ENCODE data around the gene MTTP. TPM values are rescaled to one million over a fixed set of nuclear protein-coding genes. Genes with fewer than 3 reads are reported as not detected.

The MTTP gene
- total and polyA plus RNA-seq, 2 donors (not counting 1 experiment from before 2014, with no cell fraction given): 0.03 to 0.83 TPM

DNA sequence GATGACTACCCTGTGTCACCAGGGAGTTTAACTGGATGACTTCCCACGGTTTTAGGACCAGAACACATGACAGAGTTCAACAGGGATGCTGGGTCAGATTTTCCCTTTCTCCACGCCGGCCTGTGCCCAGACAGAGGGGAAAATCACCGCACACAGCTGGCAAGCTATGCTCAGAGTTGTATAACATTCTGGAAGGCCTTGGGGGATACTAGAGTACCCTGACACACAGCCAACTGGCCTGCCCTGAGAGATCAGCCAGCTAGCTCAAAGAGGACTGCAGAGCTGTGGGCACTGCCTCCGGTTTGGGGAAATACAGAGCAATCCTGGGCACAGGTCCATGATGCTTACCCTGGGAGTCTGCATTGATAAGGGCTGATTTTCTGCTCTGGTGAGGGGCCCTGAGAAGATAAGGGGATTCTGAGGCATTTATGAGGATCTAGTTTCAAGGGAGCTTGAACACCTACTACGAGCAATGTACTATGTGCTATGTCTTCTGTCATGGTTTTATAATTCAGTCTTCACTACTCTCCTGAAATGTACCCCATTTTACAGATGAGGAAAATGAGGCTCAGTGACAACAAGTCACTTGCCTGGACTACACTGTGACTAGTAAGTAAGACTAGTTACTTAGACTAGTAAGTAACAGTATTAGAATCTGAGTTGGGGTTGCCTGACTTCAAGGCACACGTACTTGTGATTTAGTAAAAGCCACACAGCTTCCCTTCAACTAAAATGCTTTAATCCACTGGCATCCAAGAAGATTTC lies 68.3 kb downstream of the MTTP start:
- H3K27ac ChIP-seq (ENCODE audit: insufficient read depth, low read length): no peak overlapping the region
- no peaks in the 10 kb centered on the region for H3K79me2 ChIP-seq (ENCODE audit: control insufficient read depth, insufficient read depth, low read length)
- no peak for DNase-seq (ENCODE audit: low read depth in 2 of 2)
- no peak overlapping the region for H3K4me3 ChIP-seq (replicated peaks in 1 of 4; ENCODE audit: control extremely low read depth in 1 of 4, insufficient read depth in 1 of 4, low read depth in 3 of 4, low read length in 4 of 4)
- H3K4me1 ChIP-seq (ENCODE audit: control insufficient read depth, extremely low read depth, insufficient read depth, low read length): no peaks in the 10 kb centered on the region
- H3K27me3 ChIP-seq (ENCODE audit: control insufficient read depth, insufficient read depth, low read length): no peaks in the 10 kb centered on the region
- no peak overlapping the region for H3K4me2 ChIP-seq (ENCODE audit: extremely low read depth, insufficient read depth, low read length)
- H3K9ac ChIP-seq (ENCODE audit: insufficient read depth, low read length): no peak overlapping the region
- H3K36me3 ChIP-seq (ENCODE audit: control insufficient read depth, insufficient read depth, low read length): no peaks in the 10 kb centered on the region
- no peak overlapping the region for H2AFZ ChIP-seq (ENCODE audit: low read length)
- no peaks in the 10 kb centered on the region for H3K9me3 ChIP-seq (ENCODE audit: control insufficient read depth, insufficient read depth, low read depth, low read length)
- TF ChIP-seq, protein P1, sequence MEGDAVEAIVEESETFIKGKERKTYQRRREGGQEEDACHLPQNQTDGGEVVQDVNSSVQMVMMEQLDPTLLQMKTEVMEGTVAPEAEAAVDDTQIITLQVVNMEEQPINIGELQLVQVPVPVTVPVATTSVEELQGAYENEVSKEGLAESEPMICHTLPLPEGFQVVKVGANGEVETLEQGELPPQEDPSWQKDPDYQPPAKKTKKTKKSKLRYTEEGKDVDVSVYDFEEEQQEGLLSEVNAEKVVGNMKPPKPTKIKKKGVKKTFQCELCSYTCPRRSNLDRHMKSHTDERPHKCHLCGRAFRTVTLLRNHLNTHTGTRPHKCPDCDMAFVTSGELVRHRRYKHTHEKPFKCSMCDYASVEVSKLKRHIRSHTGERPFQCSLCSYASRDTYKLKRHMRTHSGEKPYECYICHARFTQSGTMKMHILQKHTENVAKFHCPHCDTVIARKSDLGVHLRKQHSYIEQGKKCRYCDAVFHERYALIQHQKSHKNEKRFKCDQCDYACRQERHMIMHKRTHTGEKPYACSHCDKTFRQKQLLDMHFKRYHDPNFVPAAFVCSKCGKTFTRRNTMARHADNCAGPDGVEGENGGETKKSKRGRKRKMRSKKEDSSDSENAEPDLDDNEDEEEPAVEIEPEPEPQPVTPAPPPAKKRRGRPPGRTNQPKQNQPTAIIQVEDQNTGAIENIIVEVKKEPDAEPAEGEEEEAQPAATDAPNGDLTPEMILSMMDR (conservative IDR thresholded peaks at IDR 0.05 in 1 of 2, IDR thresholded peaks at IDR 0.05 in 1 of 2; ENCODE audit: low read depth in 1 of 2, low read length in 2 of 2): no peak
- TF ChIP-seq EZH2 (IDR thresholded peaks at IDR 0.05; ENCODE audit: low read length, missing control alignments): no peak
- H4K20me1 ChIP-seq (ENCODE audit: control insufficient read depth, extremely low read depth, insufficient read depth, low read length): no peaks in the 10 kb centered on the region

DNA sequence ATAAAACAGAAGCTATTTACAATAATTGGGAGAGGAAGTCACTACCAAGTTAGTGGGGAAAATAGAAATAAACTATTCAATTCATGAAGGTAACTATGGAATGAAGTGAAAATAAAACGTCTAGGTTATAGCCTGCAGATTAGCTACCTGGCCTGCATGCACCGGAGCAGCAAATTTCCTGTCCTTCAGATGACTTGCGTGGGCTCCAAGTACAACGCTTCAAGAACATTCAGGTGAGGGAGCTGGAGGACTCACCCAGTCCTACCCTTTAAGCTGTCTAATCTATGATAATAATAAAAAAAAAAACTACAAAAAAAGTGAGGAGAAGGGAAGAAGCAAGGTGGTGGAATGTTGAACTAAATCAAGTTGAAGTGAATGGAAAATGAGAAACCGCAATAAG lies 69.8 kb downstream of the MTTP start:
- TF ChIP-seq, protein P1 (conservative IDR thresholded peaks at IDR 0.05 in 1 of 2, IDR thresholded peaks at IDR 0.05 in 1 of 2; ENCODE audit: low read depth in 1 of 2, low read length in 2 of 2): no peak
- no peak for TF ChIP-seq EZH2 (IDR thresholded peaks at IDR 0.05; ENCODE audit: low read length, missing control alignments)
- H3K36me3 ChIP-seq (ENCODE audit: control insufficient read depth, insufficient read depth, low read length): no peaks in the 10 kb centered on the region
- H3K9ac ChIP-seq (ENCODE audit: insufficient read depth, low read length): no peak overlapping the region

GRCh38 chr4:99645036-99645435 lies 70.4 kb downstream of the MTTP start:
- DNase-seq (ENCODE audit: low read depth in 2 of 2): no peak
- Histone ChIP-seq H3K27me3 (ENCODE audit: control insufficient read depth, insufficient read depth, low read length) (no peaks in the 10 kb centered on the region), H3K4me1 (ENCODE audit: control insufficient read depth, extremely low read depth, insufficient read depth, low read length) (no peaks in the 10 kb centered on the region), H3K27ac (ENCODE audit: insufficient read depth, low read length) (no peak overlapping the region), H3K79me2 (ENCODE audit: control insufficient read depth, insufficient read depth, low read length) (no peaks in the 10 kb centered on the region), H3K9me3 (ENCODE audit: control insufficient read depth, insufficient read depth, low read depth, low read length) (no peaks in the 10 kb centered on the region), H3K36me3 (ENCODE audit: control insufficient read depth, insufficient read depth, low read length) (no peaks in the 10 kb centered on the region), H2AFZ (ENCODE audit: low read length) (no peak overlapping the region), H3K9ac (ENCODE audit: insufficient read depth, low read length) (no peak overlapping the region), H3K4me3 (replicated peaks in 1 of 4; ENCODE audit: control extremely low read depth in 1 of 4, insufficient read depth in 1 of 4, low read depth in 3 of 4, low read length in 4 of 4) (no peak overlapping the region), H3K4me2 (ENCODE audit: extremely low read depth, insufficient read depth, low read length) (no peak overlapping the region), H4K20me1 (ENCODE audit: control insufficient read depth, extremely low read depth, insufficient read depth, low read length) (no peaks in the 10 kb centered on the region)
- TF ChIP-seq, protein P1 (conservative IDR thresholded peaks at IDR 0.05 in 1 of 2, IDR thresholded peaks at IDR 0.05 in 1 of 2; ENCODE audit: low read depth in 1 of 2, low read length in 2 of 2): no peak
- no peak for TF ChIP-seq EZH2 (IDR thresholded peaks at IDR 0.05; ENCODE audit: low read length, missing control alignments)

More for the DNA sequence above, 69.8 kb downstream of the MTTP start:
- Histone ChIP-seq H3K4me2 (ENCODE audit: extremely low read depth, insufficient read depth, low read length) (no peak overlapping the region), H3K4me3 (replicated peaks in 1 of 4; ENCODE audit: control extremely low read depth in 1 of 4, insufficient read depth in 1 of 4, low read depth in 3 of 4, low read length in 4 of 4) (no peak overlapping the region), H3K9me3 (ENCODE audit: control insufficient read depth, insufficient read depth, low read depth, low read length) (no peaks in the 10 kb centered on the region), H4K20me1 (ENCODE audit: control insufficient read depth, extremely low read depth, insufficient read depth, low read length) (no peaks in the 10 kb centered on the region), H3K4me1 (ENCODE audit: control insufficient read depth, extremely low read depth, insufficient read depth, low read length) (no peaks in the 10 kb centered on the region), H3K27me3 (ENCODE audit: control insufficient read depth, insufficient read depth, low read length) (no peaks in the 10 kb centered on the region), H2AFZ (ENCODE audit: low read length) (no peak overlapping the region), H3K27ac (ENCODE audit: insufficient read depth, low read length) (no peak overlapping the region), H3K79me2 (ENCODE audit: control insufficient read depth, insufficient read depth, low read length) (no peaks in the 10 kb centered on the region)
- no peak for DNase-seq (ENCODE audit: low read depth in 2 of 2)
